NCI-H524 (cell line): ENCODE results near the gene ADAMTS17.

Source experiments
- DNase-seq, 2 experiments: peaks; one replicate each; lab custom pipeline; 2025; lab: John Stamatoyannopoulos, UW

ADAMTS17 gene

GRCh38 chr15:100224206-100225185 lies 117.3 kb downstream of the ADAMTS17 start:
- DNase-seq: no peak

GRCh38 chr15:100222349-100222715 lies 119.4 kb downstream of the ADAMTS17 start:
- DNase-seq: no peak

- no peak for DNase-seq
Measured at GRCh38 chr15:100221471-100222348, 120.1 kb downstream of the ADAMTS17 start.

GRCh38 chr15:100220058-100220768 lies 121.6 kb downstream of the ADAMTS17 start:
- peak in 1 of 2 experiments; percentile 38 for DNase-seq

GRCh38 chr15:100218434-100218833 lies 123.3 kb downstream of the ADAMTS17 start:
- no peak for DNase-seq

GRCh38 chr15:100216182-100216581 lies 125.6 kb downstream of the ADAMTS17 start:
- no peak for DNase-seq

GRCh38 chr15:100215843-100216169 lies 126.0 kb downstream of the ADAMTS17 start:
- DNase-seq: no peak

- DNase-seq: no peak
Measured at GRCh38 chr15:100215031-100215842, 126.5 kb downstream of the ADAMTS17 start.

GRCh38 chr15:100211855-100212850 lies 129.6 kb downstream of the ADAMTS17 start:
- DNase-seq: no peak

- no peak for DNase-seq
Measured at GRCh38 chr15:100210338-100210737, 131.4 kb downstream of the ADAMTS17 start.

GRCh38 chr15:100208921-100209603 lies 132.7 kb downstream of the ADAMTS17 start:
- no peak for DNase-seq

- no peak for DNase-seq
Measured at GRCh38 chr15:100207053-100207452, 134.7 kb downstream of the ADAMTS17 start.

- DNase-seq: no peak
Measured at GRCh38 chr15:100206643-100207042, 135.1 kb downstream of the ADAMTS17 start.

- DNase-seq: no peak
Measured at GRCh38 chr15:100205549-100206295, 136.1 kb downstream of the ADAMTS17 start.

GRCh38 chr15:100204771-100205170 lies 137.0 kb downstream of the ADAMTS17 start:
- DNase-seq: no peak

GRCh38 chr15:100204211-100204610 lies 137.6 kb downstream of the ADAMTS17 start:
- DNase-seq: no peak

- DNase-seq: no peak
Measured at GRCh38 chr15:100202309-100202960, 139.3 kb downstream of the ADAMTS17 start.
